DND-41 (cell line): ENCODE results near the gene EVC2.

Experiments used
- EZH2 ChIP-seq: IDR thresholded peaks from 3 replicates; pipeline ENCODE4 v1.6.1; 2012; ENCODE audit warnings: borderline replicate concordance, low read depth, mild to moderate bottlenecking, moderate library complexity, low read length, inconsistent platforms; ENCODE audit not compliant: severe bottlenecking
- TF ChIP-seq, protein P1 (sequence below): IDR thresholded peaks from 2 replicates; pipeline ENCODE4 v1.5.1; 2012; ENCODE audit warnings: borderline replicate concordance, low read length, moderate library complexity, mild to moderate bottlenecking; ENCODE audit not compliant: poor library complexity, severe bottlenecking; ENCODE audit errors: extremely low read depth

DNA sequence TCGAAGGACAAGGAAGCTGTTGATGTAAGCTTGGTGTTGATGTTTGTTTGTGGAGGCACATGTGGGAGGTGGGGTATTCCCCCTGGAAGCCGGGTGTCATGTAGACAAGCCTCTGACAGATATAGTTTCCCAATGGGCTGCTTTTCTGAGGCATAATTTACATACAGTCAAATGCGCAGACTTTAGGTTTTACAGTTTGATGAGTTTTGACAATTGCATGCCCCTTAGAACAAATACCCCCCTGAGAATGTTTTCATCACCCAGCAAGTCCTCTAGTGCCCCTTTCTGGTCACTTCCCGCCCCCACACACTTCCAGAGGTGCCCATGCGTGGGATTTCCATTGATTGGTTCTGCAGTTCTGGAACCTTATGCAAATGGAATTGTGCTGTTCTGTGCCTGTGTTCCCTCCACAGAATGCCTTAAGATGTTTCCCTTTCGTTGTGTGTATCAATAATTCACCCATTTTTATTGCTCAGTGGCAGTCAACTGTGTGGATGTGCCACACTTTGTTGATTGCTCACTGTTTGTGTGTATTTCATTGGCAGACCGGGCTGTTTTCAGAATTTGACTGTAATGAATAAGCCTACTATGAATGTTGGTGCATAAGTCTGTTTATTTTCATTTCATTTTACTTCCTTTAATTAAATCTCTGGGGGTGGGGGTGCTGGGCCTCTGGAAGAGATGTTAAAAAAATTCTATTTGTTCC, 11.1 kb upstream of the EVC2 start:
- TF ChIP-seq, protein P1, sequence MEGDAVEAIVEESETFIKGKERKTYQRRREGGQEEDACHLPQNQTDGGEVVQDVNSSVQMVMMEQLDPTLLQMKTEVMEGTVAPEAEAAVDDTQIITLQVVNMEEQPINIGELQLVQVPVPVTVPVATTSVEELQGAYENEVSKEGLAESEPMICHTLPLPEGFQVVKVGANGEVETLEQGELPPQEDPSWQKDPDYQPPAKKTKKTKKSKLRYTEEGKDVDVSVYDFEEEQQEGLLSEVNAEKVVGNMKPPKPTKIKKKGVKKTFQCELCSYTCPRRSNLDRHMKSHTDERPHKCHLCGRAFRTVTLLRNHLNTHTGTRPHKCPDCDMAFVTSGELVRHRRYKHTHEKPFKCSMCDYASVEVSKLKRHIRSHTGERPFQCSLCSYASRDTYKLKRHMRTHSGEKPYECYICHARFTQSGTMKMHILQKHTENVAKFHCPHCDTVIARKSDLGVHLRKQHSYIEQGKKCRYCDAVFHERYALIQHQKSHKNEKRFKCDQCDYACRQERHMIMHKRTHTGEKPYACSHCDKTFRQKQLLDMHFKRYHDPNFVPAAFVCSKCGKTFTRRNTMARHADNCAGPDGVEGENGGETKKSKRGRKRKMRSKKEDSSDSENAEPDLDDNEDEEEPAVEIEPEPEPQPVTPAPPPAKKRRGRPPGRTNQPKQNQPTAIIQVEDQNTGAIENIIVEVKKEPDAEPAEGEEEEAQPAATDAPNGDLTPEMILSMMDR: no peak
- no peak for TF ChIP-seq EZH2
